HEK293T (cell line): ENCODE data around the gene NPAS3.

Experiments
- BHLHE40 ChIP-seq: fragments of 450-650 bp; IDR thresholded peaks from 2 replicates; pipeline ENCODE4 v1.6.1; 2016; ENCODE audit warnings: mild to moderate bottlenecking, moderate library complexity, borderline replicate concordance
- CTBP1 ChIP-seq: fragments of 450-650 bp; IDR thresholded peaks from 2 replicates; pipeline ENCODE4 v1.6.1; 2016; ENCODE audit warnings: borderline replicate concordance
- ELF4 ChIP-seq: fragments of 450-650 bp; IDR thresholded peaks from 2 replicates; pipeline ENCODE4 v1.6.1; 2017; ENCODE audit warnings: antibody characterized with exemption
- FOXA1 ChIP-seq: fragments of 450-650 bp; IDR thresholded peaks from 2 replicates; pipeline ENCODE4 v1.6.1; 2016; ENCODE audit warnings: mild to moderate bottlenecking
- FOXK2 ChIP-seq: fragments of 450-650 bp; IDR thresholded peaks from 2 replicates; pipeline ENCODE4 v1.6.1; 2016; ENCODE audit warnings: mild to moderate bottlenecking

- TF ChIP-seq BHLHE40, result no peak
- no peak for TF ChIP-seq FOXA1
- TF ChIP-seq CTBP1, result no peak
- TF ChIP-seq ELF4, result no peak
- TF ChIP-seq FOXK2, result no peak
Observed at GRCh38 chr14:33449268-33449667, 510.6 kb downstream of the NPAS3 start.
